IPS-18c (cell line): Measurements from ENCODE around the gene LRRC25.
"Not testable (repeated sequence)": the region's sequence is repeated elsewhere in the genome, so short reads cannot be mapped to it uniquely, and the experiment has no call there.

Experiments
- H3K4me3 ChIP-seq: 2 replicates; pipeline ENCODE4 v1.7.0; 2013; ENCODE audit warnings: low read depth, mild to moderate bottlenecking, low read length, moderate library complexity; ENCODE audit not compliant: insufficient read depth
- H3K9me3 ChIP-seq: one replicate; pipeline ENCODE4 v1.6.1; 2013; ENCODE audit warnings: mild to moderate bottlenecking, low read length, moderate library complexity; ENCODE audit not compliant: control insufficient read depth, insufficient read depth

LRRC25 gene

GRCh38 chr19:18418029-18418482, 20.6 kb upstream of the LRRC25 start:
- H3K9me3 ChIP-seq = no peaks in the 10 kb centered on the region
- H3K4me3 ChIP-seq = peak overlapping the region; percentile 46

- Histone ChIP-seq H3K9me3 (no peaks in the 10 kb centered on the region), H3K4me3 (peak overlapping the region; percentile 63)
Measured at GRCh38 chr19:18417250-18418028, 20.0 kb upstream of the LRRC25 start.

GRCh38 chr19:18416778-18417249, 19.4 kb upstream of the LRRC25 start:
- H3K9me3 ChIP-seq = no peaks in the 10 kb centered on the region
- peak overlapping the region; percentile 63 for H3K4me3 ChIP-seq

GRCh38 chr19:18415178-18415867, 17.9 kb upstream of the LRRC25 start:
- Histone ChIP-seq H3K4me3 (no peak overlapping the region), H3K9me3 (no peaks in the 10 kb centered on the region)

GRCh38 chr19:18414504-18415177, 17.2 kb upstream of the LRRC25 start:
- H3K9me3 ChIP-seq = no peaks in the 10 kb centered on the region
- H3K4me3 ChIP-seq = no peak overlapping the region

GRCh38 chr19:18412610-18413239, 15.3 kb upstream of the LRRC25 start:
- Histone ChIP-seq H3K9me3 (no peaks in the 10 kb centered on the region), H3K4me3 (no peak overlapping the region)

GRCh38 chr19:18408053-18408476, 10.6 kb upstream of the LRRC25 start:
- Histone ChIP-seq H3K9me3 (no peaks in the 10 kb centered on the region), H3K4me3 (no peak overlapping the region)

- H3K4me3 ChIP-seq = no peak overlapping the region
Measured at GRCh38 chr19:18406749-18407148, 9.3 kb upstream of the LRRC25 start.

GRCh38 chr19:18405754-18406153, 8.3 kb upstream of the LRRC25 start:
- not testable (repeated sequence) for H3K4me3 ChIP-seq

More at GRCh38 chr19:18406749-18407148, 9.3 kb upstream of the LRRC25 start:
- no peaks in the 10 kb centered on the region for H3K9me3 ChIP-seq

GRCh38 chr19:18402455-18403248, 5.2 kb upstream of the LRRC25 start:
- not testable (repeated sequence) for H3K4me3 ChIP-seq

More at GRCh38 chr19:18405754-18406153, 8.3 kb upstream of the LRRC25 start:
- not testable (repeated sequence) for H3K9me3 ChIP-seq

GRCh38 chr19:18401580-18402112, 4.2 kb upstream of the LRRC25 start:
- H3K4me3 ChIP-seq = no peak overlapping the region
- H3K9me3 ChIP-seq = no peaks in the 10 kb centered on the region

More at GRCh38 chr19:18402455-18403248, 5.2 kb upstream of the LRRC25 start:
- not testable (repeated sequence) for H3K9me3 ChIP-seq

GRCh38 chr19:18399008-18399407, 1.6 kb upstream of the LRRC25 start:
- Histone ChIP-seq H3K4me3 (no peak overlapping the region), H3K9me3 (no peaks in the 10 kb centered on the region)

GRCh38 chr19:18396471-18397241, 766 bp downstream of the LRRC25 start:
- Histone ChIP-seq H3K9me3 (no peaks in the 10 kb centered on the region), H3K4me3 (no peak overlapping the region)

GRCh38 chr19:18393836-18394235, 3.6 kb downstream of the LRRC25 start:
- no peak overlapping the region for H3K4me3 ChIP-seq
- H3K9me3 ChIP-seq = no peaks in the 10 kb centered on the region

GRCh38 chr19:18392926-18393325, 4.5 kb downstream of the LRRC25 start:
- Histone ChIP-seq H3K9me3 (no peaks in the 10 kb centered on the region), H3K4me3 (no peak overlapping the region)

- no peaks in the 10 kb centered on the region for H3K9me3 ChIP-seq
- no peak overlapping the region for H3K4me3 ChIP-seq
Measured at GRCh38 chr19:18392417-18392816, 5.0 kb downstream of the LRRC25 start.
